ENCODE results near the gene ZNF358.

Gene ZNF358

DNA sequence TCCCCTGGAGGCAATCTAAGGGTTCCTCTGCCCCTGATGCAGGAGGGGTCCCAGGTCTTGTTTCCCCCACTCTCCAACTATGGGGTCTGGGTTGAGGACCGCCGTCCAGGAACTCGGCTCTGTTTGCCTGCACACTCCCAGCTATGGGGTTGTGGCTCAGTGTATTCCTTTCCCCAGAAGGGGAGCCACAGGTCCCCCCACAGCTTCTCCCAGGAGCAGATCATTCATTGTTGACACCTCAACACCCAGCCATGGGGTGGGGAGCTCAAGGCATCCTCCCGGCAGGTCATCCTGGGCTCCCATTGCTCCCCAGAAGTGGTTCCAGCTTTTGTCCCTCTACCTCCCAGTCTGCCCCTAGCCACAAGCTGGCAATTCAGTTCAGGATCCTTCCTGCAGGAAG lies 975 bp downstream of the ZNF358 start:
- DNase-seq: peak in 1 of 10 donors; percentile 54
- intact Hi-C loops (cut with DNase I): no loop called here

DNA sequence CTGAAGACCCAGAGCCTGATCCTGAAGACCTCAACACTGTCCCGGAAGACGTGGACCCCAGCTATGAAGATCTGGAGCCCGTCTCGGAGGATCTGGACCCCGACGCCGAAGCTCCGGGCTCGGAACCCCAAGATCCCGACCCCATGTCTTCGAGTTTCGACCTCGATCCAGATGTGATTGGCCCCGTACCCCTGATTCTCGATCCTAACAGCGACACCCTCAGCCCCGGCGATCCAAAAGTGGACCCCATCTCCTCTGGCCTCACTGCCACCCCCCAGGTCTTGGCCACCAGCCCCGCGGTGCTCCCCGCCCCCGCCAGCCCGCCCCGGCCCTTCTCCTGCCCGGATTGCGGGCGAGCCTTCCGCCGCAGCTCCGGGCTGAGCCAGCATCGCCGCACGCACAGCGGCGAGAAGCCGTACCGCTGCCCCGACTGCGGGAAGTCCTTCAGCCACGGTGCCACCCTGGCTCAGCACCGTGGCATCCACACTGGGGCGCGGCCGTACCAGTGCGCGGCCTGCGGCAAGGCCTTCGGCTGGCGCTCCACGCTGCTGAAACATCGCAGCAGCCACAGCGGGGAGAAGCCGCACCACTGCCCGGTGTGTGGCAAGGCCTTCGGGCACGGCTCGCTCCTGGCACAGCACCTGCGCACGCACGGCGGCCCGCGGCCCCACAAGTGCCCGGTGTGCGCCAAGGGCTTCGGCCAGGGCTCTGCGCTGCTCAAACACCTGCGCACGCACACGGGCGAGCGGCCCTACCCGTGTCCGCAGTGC lies 3.6 kb downstream of the ZNF358 start:
- peak in 2 of 10 donors; percentile 67 to 80 for DNase-seq
- intact Hi-C loops (cut with DNase I): loop anchor here (5.0 kb wide), 1 partner anchor 122 kb away; no protein-coding TSS in a partner anchor

DNA sequence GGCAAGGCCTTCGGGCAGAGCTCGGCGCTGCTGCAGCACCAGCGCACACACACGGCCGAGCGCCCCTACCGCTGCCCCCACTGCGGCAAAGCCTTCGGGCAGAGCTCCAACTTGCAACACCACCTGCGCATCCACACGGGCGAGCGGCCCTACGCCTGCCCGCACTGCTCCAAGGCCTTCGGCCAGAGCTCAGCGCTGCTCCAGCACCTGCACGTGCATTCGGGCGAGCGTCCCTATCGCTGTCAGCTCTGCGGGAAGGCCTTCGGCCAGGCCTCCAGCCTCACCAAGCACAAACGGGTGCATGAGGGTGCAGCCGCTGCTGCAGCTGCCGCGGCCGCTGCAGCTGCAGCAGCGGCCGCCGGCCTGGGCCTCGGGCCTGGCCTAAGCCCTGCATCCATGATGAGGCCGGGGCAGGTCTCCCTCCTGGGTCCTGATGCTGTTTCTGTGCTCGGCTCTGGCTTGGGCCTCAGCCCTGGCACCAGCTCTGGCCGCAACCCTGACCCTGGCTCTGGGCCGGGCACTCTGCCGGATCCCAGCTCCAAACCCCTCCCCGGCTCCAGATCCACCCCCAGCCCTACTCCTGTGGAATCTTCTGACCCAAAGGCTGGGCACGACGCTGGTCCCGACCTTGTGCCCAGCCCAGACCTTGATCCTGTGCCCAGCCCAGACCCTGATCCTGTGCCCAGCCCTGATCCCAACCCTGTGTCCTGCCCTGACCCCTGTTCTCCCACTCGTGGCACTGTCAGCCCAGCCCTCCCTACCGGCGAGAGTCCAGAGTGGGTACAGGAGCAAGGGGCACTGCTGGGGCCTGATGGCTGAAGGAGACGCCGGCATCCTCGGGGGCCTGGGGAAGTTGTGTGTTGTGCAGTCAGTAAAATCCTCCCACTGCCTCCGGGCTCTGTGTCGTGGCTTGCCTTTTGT lies 4.5 kb downstream of the ZNF358 start:
- DNase-seq: peak in 5 of 10 donors; percentile 48 to 89 (median 56)
- intact Hi-C loops (cut with DNase I): loop anchor here (5.0 kb wide), 1 partner anchor 123 kb away; no protein-coding TSS in a partner anchor

DNA sequence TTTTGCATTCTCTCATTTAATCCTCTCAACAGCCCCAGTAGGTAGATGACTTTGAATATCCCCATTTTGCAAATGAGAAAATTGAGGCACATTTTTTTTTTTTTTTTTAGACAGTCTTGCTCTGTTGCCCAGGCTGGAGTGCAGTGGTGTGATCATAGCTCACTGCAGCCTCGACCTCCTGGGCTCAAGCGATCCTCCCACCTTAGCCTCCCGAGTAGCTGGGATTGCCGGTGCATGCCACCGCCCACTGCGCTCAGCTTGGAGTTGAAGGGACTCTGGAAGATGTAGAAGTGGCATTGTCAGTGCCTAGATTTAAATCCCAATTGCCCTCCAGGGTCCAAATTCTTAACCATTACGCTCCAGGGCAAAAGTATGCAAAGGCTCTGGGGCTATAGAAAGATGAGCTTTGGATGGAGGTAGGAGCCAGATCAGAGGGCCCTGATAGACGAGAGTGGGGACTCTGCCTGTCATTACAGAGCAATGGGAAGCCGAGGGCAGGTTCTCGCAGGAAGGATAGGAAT lies 5.7 kb downstream of the ZNF358 start:
- intact Hi-C loops (cut with DNase I): loop anchor here (1.0 to 5.0 kb wide), 2 partner anchors 13 to 124 kb away; no protein-coding TSS in a partner anchor
- peak in 1 of 10 donors; percentile 47 for DNase-seq

DNA sequence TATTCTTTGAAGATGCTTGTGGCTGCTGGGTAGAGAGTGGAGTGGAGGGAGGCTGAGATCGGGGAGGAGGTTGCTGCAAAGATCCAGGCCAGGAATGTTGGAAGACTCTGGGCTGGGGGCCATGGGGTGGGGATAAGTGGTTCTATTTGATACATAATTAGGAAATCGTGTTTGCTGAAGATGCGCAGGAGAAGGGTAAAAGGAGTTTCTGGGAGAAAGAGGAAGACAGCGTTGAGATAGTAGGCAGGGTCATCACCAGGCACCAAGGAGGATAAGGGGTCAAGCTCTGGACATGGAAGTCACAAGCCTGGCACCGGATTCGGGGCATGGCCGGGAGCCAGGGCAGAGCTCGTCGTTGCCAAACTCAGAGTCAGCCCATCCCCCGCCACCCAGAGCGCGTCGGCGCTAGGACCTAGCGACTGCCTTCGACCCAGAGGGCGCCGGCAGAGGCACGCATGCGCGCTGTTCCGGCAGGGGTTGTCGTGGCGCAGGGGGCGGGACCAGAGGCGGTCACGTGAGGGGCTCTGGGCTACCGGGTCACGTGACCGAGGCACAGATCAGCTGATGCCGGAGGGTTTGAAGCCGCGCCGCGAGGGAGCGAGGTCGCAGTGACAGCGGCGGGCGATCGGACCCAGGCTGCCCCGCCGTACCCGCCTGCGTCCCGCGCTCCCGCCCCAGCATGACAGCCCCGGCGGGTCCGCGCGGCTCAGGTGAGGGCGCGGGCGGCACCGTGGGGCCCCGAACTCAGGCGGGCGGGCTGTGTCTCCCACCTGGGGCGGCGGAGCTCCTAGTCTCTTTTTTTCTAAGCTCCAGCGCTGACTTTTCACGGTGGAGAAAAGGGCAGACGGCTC lies 6.4 kb downstream of the ZNF358 start, which contains the start of gene MCOLN1:
MCOLN1 (plus strand) TSS at position 553 of the 851 bp plus-strand sequence; CDS start at position 680, 127 bp downstream.
- intact Hi-C loops (cut with DNase I): loop anchor here (1.0 to 5.0 kb wide), 2 partner anchors 12 to 125 kb away; no protein-coding TSS in a partner anchor
- DNase-seq: peak; percentile 97 to 100 (median 98)

DNA sequence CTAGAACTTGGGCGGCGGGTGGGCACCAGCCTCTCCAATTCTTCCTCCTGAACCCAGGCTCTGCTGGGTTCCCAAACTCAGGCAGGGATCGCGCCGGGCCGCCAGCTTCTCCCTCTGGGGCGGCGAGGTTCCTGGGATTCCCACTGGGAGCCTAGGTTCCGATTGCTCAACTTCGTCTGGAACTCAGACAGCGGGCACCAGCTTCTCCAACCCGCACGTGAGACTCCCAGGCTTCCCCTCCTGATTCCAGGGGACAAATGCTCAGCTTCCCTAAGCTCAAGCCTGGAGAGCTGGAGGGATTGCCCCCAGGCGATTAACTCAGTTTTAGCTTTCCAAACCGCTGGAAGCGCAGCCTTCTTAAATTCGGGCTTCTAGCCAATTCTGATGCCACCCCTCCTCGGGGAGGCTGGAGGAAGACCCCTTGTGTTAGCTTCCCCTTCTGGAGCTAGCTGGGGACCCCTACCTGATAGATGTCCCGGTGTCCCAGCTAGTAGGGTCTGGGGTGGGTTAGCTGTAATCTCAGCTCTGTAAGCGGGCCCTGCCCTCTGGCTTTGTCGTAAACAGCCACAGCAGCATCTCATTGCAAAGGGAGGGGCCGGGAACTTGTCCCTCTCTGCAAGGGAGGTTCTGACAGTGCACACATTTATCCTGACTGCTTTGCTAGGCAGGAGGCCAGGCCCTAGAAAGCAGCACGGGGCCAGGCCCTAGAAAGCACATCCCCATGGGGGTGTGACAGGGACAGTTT lies 7.2 kb downstream of the ZNF358 start:
- intact Hi-C loops (cut with DNase I): loop anchor here (1.0 to 5.0 kb wide), 2 partner anchors 11 to 126 kb away; no protein-coding TSS in a partner anchor
- DNase-seq: peak in 1 of 10 donors; percentile 67

DNA sequence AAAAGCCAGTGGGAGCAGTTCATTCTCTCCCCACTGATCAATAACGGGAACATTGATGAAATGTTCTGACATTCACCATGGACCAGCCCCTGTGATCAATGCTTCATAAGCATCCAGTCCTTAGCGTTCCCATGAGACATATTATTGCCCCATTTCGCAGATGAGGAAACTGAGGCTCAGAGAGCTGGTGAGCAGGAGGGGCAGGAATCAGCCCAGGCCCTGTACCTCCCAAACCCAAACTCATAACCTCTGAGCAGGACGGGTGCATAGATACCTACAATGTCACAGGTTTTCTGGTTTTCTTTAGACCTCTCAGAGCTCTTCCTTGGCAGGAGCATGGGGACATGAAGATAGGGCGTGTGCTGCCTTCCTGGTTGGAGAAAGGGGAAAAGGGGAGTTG lies 8.6 kb downstream of the ZNF358 start:
- intact Hi-C loops (cut with DNase I): loop anchor here (5.0 kb wide), 1 partner anchor 127 kb away; no protein-coding TSS in a partner anchor
- no peak for DNase-seq

DNA sequence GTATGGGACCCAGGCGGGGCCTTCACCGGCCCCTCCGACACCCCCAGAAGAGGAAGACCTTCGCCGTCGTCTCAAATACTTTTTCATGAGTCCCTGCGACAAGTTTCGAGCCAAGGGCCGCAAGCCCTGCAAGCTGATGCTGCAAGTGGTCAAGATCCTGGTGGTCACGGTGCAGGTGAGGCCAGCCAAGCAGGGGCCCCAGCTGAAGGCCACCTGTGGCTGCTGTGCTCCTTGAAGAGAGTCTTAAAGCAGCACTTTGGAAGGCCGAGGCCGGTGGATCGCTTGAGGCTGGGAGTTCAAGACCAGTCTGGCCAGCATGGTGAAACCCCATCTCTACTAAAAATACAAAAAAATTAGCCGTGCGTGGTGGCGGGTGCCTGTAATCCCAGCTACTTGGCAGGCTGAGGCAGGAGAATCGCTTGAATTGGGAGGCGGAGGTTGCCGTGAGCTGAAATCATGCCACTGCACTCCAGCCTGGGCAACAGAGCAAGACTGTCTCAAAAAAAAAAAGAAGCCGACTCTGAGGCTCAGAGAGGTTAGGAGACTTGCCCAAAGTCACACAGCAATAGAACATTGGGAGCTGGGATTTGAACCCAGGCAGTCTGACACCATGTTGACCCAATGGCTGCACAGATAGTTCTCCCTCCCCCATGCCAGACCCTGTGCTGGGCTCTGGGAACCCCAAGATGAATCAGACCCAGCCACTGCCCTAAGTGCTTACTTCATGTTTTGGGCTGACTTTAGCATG lies 9.3 kb downstream of the ZNF358 start:
- peak in 1 of 10 donors; percentile 62 for DNase-seq
- intact Hi-C loops (cut with DNase I): loop anchor here (5.0 kb wide), 1 partner anchor 128 kb away; no protein-coding TSS in a partner anchor

DNA sequence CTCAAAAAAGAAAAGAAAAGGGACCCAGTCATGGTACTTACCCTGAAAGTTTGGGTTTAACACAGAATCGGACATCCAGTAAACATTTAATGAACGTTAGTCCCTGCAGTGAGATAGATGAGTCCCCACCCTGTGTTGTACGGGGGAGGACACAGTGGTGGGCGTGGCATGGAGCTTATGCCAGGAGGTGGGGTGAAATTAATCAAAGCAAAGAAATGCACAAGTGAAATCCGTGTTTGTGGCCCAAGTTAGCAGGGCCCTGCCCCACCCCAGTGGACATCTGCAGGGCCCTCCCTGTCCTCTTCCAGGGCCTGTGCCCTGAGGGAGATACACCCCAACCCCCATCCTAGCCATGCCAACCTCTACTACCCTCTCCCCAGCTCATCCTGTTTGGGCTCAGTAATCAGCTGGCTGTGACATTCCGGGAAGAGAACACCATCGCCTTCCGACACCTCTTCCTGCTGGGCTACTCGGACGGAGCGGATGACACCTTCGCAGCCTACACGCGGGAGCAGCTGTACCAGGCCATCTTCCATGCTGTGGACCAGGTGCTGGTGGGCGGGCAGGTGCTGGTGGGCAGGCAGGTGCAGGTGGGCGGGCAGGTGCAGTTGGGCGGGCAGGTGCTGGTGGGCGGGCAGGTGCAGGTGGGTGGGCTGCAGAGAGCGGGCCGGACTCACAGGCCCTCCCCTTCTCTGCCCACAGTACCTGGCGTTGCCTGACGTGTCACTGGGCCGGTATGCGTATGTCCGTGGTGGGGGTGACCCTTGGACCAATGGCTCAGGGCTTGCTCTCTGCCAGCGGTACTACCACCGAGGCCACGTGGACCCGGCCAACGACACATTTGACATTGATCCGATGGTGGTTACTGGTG lies 10.4 kb downstream of the ZNF358 start:
- DNase-seq: peak in 1 of 10 donors; percentile 78
- intact Hi-C loops (cut with DNase I): no loop called here

DNA sequence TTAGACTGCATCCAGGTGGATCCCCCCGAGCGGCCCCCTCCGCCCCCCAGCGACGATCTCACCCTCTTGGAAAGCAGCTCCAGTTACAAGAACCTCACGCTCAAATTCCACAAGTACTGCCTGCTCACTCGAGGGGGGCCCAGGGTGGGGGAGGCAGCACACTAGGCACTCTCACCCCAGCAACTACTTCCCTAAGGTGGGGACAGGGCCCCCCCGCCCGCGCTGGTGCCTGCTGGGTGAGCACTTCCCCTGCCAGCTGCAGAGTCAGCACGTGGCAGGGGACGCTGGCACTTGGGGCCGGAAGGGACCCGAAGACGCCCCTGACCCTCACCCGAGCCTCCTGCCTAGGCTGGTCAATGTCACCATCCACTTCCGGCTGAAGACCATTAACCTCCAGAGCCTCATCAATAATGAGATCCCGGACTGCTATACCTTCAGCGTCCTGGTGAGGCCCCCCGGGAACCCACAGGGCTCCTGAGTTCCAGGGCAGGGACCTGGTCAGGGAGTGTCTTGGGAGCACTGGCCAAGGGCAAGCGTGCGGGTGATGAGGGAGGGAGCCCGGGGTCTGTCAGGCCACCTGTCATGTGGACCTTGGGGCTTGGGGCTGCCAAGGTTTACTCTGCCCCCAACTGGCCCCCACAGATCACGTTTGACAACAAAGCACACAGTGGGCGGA lies 11.8 kb downstream of the ZNF358 start:
- peak in 1 of 10 donors; percentile 82 for DNase-seq
- intact Hi-C loops (cut with DNase I): no loop called here

DNA sequence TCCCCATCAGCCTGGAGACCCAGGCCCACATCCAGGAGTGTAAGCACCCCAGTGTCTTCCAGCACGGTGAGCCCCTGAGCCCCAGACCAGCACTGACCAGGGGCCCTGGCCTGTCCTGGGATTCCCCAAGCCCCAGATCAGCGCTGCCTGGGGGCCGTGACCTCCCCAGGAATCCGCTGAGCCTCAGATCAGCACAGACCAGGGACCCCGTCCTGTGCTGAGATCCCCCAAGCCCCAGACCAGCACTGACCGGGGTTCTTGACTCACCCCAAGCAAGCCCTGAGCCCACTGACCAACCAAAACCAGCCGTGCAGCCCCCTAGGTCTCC lies 12.3 kb downstream of the ZNF358 start:
- intact Hi-C loops (cut with DNase I): no loop called here
- DNase-seq: no peak

DNA sequence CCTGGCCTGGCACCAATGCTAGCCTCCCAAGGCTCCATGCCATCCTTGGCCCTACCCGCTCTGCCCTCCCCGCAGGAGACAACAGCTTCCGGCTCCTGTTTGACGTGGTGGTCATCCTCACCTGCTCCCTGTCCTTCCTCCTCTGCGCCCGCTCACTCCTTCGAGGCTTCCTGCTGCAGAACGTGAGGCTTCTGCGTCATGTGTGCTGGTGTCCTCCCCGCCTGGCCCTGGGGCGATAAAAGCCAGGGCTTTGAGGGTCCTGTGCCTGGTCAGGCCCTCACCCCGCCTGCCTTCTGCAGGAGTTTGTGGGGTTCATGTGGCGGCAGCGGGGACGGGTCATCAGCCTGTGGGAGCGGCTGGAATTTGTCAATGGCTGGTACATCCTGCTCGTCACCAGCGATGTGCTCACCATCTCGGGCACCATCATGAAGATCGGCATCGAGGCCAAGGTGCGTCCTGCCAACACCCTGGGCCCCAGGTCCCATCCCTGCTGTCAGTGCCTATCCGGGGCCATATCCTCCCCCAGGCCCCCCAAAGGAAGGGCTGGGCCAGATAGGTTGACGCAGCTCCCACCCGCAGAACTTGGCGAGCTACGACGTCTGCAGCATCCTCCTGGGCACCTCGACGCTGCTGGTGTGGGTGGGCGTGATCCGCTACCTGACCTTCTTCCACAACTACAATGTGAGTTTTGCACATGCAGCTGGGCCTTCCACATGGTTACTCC lies 12.8 kb downstream of the ZNF358 start:
- intact Hi-C loops (cut with DNase I): no loop called here
- peak in 2 of 10 donors; percentile 69 to 71 for DNase-seq

DNA sequence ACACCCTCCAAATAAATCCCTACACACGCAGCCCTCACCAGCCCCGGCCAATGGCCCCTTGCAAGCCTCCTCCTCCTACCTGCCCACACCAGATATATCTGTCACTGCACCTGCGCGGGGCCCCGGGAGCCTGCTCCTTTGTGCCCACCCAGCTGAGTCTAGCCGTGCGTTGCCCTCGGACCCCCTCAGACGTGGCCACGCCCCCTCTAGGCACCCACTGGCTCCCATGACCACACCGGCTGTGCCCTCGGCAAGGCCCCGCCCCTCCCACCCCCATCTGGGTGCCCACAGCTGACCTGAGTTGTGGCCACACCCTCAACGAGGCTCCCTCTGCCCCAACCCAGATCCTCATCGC lies 13.3 kb downstream of the ZNF358 start:
- intact Hi-C loops (cut with DNase I): no loop called here
- DNase-seq: peak in 1 of 10 donors; percentile 72

DNA sequence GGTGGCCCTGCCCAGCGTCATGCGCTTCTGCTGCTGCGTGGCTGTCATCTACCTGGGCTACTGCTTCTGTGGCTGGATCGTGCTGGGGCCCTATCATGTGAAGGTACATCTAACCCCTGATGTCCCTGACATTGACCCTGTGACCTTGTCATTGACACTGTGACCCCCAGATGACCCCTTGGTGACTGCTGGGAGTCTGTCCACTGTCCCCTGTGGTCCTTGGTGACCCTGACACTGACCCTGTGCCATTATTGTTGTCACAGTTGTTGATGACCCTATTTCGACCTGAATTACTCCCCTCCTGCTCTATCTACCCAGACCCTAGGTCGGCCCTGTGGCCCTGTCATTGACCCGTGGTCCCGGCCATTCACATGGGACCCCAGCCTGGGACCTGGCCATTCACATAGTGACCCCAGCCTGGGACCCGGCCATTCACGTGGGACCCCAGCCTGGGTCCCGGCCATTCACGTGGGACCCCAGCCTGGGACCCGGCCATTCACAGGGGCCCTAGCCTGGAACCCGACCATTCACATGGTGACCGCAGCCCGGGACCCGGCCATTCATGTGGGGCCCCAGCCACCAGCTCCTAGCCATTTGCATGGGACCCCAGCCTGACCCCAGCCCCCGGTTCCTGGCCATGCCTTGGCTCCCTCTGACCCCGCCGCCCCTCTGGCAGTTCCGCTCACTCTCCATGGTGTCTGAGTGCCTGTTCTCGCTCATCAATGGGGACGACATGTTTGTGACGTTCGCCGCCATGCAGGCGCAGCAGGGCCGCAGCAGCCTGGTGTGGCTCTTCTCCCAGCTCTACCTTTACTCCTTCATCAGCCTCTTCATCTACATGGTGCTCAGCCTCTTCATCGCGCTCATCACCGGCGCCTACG lies 13.9 kb downstream of the ZNF358 start:
- DNase-seq: peak in 2 of 10 donors; percentile 48 to 77
- intact Hi-C loops (cut with DNase I): no loop called here

DNA sequence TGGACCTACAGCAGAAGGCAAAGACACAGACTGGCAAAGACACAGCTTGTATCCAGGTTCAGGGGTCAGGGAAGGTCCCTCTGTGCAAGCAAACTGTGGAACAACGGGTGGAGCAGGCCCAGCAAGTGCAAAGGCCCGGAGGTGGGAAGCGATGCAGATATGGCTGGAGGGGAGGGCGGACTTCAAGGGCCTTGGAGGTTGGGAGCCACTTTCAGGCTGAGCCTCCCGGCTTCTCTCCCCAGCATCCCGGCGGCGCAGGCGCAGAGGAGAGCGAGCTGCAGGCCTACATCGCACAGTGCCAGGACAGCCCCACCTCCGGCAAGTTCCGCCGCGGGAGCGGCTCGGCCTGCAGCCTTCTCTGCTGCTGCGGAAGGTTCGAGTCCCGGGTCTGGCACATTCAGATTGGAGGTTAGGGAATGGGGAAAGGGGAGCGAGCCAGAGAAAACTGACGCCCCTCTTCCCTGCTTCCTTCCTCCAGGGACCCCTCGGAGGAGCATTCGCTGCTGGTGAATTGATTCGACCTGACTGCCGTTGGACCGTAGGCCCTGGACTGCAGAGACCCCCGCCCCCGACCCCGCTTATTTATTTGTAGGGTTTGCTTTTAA lies 17.5 kb downstream of the ZNF358 start:
- DNase-seq: peak in 9 of 10 donors; percentile 52 to 95 (median 67)
- intact Hi-C loops (cut with DNase I): no loop called here

All from posterior cingulate gyrus (tissue), 11 donors.